Gastroesophageal sphincter (tissue), 3 donors: Measurements from ENCODE around the gene TMEM106C.

Experiments used
- CTCF ChIP-seq, 4 experiments: fragments of 200-600 bp in 2 of 4; fragments of 450-650 bp in 2 of 4; sonication (generic) in 1 of 4; IDR thresholded peaks; one replicate each; pipeline ENCODE4 v1.5.1; 2017 to 2019; ENCODE audit warnings: antibody characterized with exemption in 4 of 4, mild to moderate bottlenecking in 2 of 4, moderate library complexity in 2 of 4
- POLR2A ChIP-seq, 2 donors: fragments of 450-650 bp; IDR thresholded peaks; one replicate each; pipeline ENCODE4 v1.6.1; 2017; ENCODE audit warnings: antibody characterized with exemption in 2 of 2, mild to moderate bottlenecking in 2 of 2, moderate library complexity in 1 of 2
- POLR2AphosphoS5 ChIP-seq: sonication (generic); formaldehyde crosslinking; IDR thresholded peaks from one replicate; pipeline ENCODE4 v1.6.1; 2017; ENCODE audit warnings: antibody characterized with exemption

- TF ChIP-seq CTCF (IDR thresholded peaks at IDR 0.05) (no peak), POLR2A (IDR thresholded peaks at IDR 0.05) (no peak), POLR2AphosphoS5 (no peak)
These were observed 4.3 kb downstream of the TMEM106C start for GRCh38 chr12:47967461-47968321.
